ENCODE data around the gene SDK1.
A peak's percentile ranks its signal among the peaks of the same experiment; 100 is the strongest.

SDK1 gene

DNA sequence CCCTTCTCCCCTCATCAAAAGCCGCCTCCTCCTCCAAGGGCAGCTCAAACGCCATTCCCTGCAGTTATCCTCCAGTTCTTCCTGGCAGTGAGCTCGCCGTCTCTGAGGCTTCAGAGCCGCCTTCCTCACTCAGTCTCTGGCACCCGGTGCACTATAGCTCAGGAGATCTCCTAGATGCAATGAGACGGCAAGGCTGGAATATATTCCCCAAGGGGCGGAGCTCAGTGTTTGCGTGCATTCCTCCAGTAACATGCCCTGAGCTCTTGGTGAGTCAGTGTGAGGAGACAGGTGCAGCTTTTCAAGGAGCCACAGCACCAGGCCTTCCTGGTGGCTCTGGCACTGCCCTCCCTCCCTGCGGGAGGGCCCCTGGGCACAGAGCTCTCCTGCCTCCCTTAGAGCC lies 868.4 kb downstream of the SDK1 start:
- POLR2A ChIA-PET (ENCODE audit: low non-redundant PET) = no interaction called here
- CTCF ChIA-PET = interaction anchor here (0.6 kb wide), 1 partner anchor 935 kb away, joined by 9 read pairs; no protein-coding TSS in a partner anchor
- no peak overlapping the region for H3K27ac ChIP-seq
- DNase-seq (ENCODE audit: low spot score) = peak; percentile 71
- TF ChIP-seq, protein P1, sequence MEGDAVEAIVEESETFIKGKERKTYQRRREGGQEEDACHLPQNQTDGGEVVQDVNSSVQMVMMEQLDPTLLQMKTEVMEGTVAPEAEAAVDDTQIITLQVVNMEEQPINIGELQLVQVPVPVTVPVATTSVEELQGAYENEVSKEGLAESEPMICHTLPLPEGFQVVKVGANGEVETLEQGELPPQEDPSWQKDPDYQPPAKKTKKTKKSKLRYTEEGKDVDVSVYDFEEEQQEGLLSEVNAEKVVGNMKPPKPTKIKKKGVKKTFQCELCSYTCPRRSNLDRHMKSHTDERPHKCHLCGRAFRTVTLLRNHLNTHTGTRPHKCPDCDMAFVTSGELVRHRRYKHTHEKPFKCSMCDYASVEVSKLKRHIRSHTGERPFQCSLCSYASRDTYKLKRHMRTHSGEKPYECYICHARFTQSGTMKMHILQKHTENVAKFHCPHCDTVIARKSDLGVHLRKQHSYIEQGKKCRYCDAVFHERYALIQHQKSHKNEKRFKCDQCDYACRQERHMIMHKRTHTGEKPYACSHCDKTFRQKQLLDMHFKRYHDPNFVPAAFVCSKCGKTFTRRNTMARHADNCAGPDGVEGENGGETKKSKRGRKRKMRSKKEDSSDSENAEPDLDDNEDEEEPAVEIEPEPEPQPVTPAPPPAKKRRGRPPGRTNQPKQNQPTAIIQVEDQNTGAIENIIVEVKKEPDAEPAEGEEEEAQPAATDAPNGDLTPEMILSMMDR (conservative IDR thresholded peaks at IDR 0.05; ENCODE audit: low read depth) = no peak

DNA sequence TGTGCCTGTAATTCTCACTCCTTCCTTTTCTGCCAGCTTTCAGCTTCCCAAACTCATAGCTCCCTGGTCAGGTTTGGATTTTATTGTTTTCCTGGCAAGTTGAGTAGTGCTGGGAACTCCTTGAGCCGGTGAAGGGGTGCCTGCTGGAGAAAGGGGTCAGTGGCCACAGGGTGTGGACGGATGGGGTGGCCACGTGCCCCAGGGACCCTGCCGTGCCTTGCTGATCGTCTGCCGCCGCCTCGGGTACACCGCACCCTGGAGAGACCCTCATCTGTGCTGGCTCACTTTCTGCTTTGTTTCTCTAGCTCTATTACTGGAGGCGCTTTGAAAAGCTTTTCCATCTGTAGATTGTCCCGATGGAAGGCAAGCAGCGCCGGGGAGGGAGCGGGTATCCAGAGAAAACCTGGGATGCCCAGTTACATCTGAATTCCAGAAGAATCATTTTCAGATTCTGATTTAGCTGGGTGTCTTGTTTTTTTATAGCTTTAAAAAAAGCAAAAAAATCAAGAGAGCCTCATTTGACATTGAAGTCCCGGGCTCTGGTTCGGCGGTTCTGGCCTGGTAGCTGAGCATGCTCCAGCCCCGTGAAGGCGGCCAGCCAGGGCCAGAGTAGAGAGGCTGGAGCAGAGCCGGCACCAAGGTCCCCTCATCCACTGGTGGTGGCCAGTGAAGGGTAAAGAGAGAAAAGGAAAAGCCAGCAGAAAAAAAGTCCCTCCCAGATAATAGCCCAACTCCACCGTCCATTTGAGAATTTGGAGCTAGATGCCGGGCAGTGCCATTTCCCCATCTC lies 870.1 kb downstream of the SDK1 start:
- POLR2A ChIA-PET (ENCODE audit: low non-redundant PET) = no interaction called here
- TF ChIP-seq, protein P1 (conservative IDR thresholded peaks at IDR 0.05; ENCODE audit: low read depth) = no peak
- DNase-seq (ENCODE audit: low spot score) = no peak
- no peak overlapping the region for H3K27ac ChIP-seq
- CTCF ChIA-PET = no interaction called here

DNA sequence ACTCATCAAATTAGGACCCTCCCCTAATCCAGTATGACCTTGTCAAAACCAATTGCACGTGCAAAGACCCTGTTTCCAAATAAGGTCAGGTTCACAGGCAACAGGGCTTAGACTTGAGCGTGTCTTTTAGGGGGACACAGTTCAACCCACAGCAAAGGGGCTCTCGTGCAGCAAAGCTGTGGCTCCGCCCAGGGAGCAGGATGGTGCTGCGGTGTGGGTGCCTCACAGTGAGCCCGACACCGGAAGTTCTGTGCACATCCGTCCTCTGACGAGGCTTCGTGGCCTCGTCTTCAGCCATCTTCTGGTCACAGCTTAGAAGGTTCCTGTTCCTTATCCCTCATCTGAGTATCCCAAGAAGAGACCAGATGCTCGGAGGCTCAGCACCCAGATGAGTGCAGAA lies 871.8 kb downstream of the SDK1 start:
- TF ChIP-seq, protein P1 (conservative IDR thresholded peaks at IDR 0.05; ENCODE audit: low read depth) = no peak
- ChIA-PET POLR2A (ENCODE audit: low non-redundant PET) (no interaction called here), CTCF (no interaction called here)
- no peak for DNase-seq (ENCODE audit: low spot score)
- H3K27ac ChIP-seq = no peak overlapping the region

DNA sequence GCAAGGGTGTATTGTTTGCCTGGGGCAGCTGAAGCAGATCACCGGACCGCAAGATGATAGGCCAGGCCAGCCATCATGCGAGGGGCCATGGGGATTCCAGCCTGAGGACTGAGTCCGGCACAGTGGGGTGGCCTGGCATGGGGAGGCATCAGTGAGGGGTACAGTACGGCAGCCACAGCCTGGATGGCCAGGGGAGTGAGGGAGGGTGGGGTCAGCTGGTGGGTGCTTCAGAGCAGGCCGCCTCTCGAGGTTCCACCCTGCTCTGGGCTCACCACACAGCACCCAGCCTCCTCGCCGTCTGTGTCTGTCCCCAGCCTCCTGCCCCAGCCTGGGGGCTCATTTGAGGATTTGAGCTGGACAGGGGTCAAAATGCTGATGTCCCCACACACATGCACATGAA lies 872.6 kb downstream of the SDK1 start:
- no peak overlapping the region for H3K27ac ChIP-seq
- ChIA-PET CTCF (interaction anchor here (0.6 kb wide), 1 partner anchor 458 kb away, joined by 3 read pairs; no protein-coding TSS in a partner anchor), POLR2A (ENCODE audit: low non-redundant PET) (no interaction called here)
- DNase-seq (ENCODE audit: low spot score) = no peak
- TF ChIP-seq, protein P1 (conservative IDR thresholded peaks at IDR 0.05; ENCODE audit: low read depth) = no peak

- TF ChIP-seq, protein P1 (conservative IDR thresholded peaks at IDR 0.05; ENCODE audit: low read depth) = no peak
- POLR2A ChIA-PET (ENCODE audit: low non-redundant PET) = no interaction called here
- CTCF ChIA-PET = interaction anchor here (0.6 kb wide), 1 partner anchor 458 kb away, joined by 3 read pairs; no protein-coding TSS in a partner anchor
- no peak overlapping the region for H3K27ac ChIP-seq
- no peak for DNase-seq (ENCODE audit: low spot score)
Measured at GRCh38 chr7:4174016-4174415, 873.0 kb downstream of the SDK1 start.

DNA sequence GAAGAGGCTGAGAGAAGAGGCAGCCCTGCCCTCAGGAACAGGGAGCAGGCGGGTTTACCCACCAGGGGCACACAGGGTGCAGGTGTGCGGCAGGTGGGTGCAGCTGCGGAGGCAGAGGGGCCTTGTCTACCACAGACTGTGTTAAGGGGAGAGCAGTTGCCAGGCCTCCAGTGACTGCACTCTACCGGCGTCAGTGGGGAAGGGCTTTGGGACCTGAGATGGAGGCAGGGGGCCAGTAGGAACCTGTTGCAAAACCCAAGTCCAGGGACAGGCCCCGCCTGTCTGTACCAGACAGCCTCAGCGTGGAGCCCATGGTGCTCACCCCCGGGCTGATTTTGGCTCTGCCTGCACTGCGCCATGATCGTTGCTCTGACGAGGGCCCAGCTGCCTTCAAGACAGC lies 873.4 kb downstream of the SDK1 start:
- no peak overlapping the region for H3K27ac ChIP-seq
- POLR2A ChIA-PET (ENCODE audit: low non-redundant PET) = no interaction called here
- CTCF ChIA-PET = no interaction called here
- no peak for DNase-seq (ENCODE audit: low spot score)
- TF ChIP-seq, protein P1 (conservative IDR thresholded peaks at IDR 0.05; ENCODE audit: low read depth) = no peak
